GM12891 (cell line): ENCODE measurements around the gene ESAM.

Source experiments
- POLR2A ChIP-seq: IDR thresholded peaks from 2 replicates; pipeline ENCODE4 v1.6.1; 2011; ENCODE audit warnings: low read depth, low read length, control low read depth
- POLR2AphosphoS5 ChIP-seq: IDR thresholded peaks from 2 replicates; pipeline ENCODE4 v1.6.1; 2011; ENCODE audit warnings: low read depth, low read length, control low read depth

DNA sequence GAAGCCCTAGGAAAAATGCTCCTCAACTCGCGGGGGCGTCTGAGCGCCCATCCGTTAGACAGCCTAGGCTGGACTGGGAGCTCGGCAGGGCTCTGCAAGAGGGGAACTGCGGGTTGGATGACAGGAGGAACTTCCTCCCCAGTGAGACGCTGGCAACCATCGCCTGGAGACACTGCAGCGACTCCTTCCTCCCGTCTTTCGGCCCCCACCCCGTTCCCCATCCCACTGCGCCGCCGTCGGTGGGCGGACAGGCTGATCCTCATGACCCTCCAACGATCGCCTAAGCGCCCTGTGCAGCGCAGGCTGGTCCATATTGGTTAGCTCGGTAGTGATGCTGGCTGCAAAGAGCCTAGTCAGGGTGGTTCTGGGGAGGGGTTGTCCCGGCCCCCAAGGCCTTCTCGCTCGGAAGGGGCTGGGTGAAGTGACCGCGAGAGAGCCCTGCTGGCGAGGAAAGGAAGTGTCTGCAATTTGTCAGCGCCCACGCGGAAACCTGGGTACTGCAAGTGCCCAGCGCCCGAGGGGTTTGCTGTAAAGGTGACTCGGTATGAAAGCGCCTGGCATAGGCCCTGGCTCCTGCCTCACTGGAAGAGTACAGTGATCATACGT, 21.7 kb downstream of the ESAM start:
- TF ChIP-seq POLR2A (no peak), POLR2AphosphoS5 (no peak)
